Measurements from ENCODE around the gene ZNF397. TPM values are rescaled to one million over a fixed set of nuclear protein-coding genes. Genes with fewer than 3 reads are reported as not detected.

The ZNF397 gene
- total and polyA plus RNA-seq, 2 experiments from 2014 or later, result 5.2 to 22.0 TPM

- peaks cover 8% of the 10 kb centered on the region for H3K4me1 ChIP-seq (ENCODE audit: insufficient read depth)
- no peaks in the 10 kb centered on the region for H3K9me3 ChIP-seq (ENCODE audit: low read depth)
- peak overlapping the region; percentile 85 for H3K4me2 ChIP-seq
- H2AFZ ChIP-seq, result no peak overlapping the region
- 91% methylated on average over 2 of the region's 2 CpGs for WGBS (ENCODE audit: low lambda C conversion rate, missing lambda C conversion rate)
- H3K27ac ChIP-seq, result no peak overlapping the region
- H3K9me2 ChIP-seq (replicated peaks; ENCODE audit: insufficient read depth), result no peaks in the 10 kb centered on the region
- H3K27me3 ChIP-seq, result no peaks in the 10 kb centered on the region
- peak overlapping the region; percentile 78 for H3K4me3 ChIP-seq
- no peaks in the 10 kb centered on the region for H4K20me1 ChIP-seq (ENCODE audit: insufficient read depth, poor library complexity, severe bottlenecking)
- H3K36me3 ChIP-seq (replicated peaks; ENCODE audit: insufficient read depth, low read depth), result no peaks in the 10 kb centered on the region
- DNase-seq (ENCODE audit: low spot score), result no peak
- TF ChIP-seq EZH2 (IDR thresholded peaks at IDR 0.05; ENCODE audit: borderline replicate concordance) (no peak), CTCF (IDR thresholded peaks at IDR 0.05; ENCODE audit: poor library complexity) (no peak), EZH2phosphoT487 (IDR thresholded peaks at IDR 0.05; ENCODE audit: low read depth, severe bottlenecking, unreplicated experiment) (no peak)
- peaks cover 84% of the 10 kb centered on the region for H3K79me2 ChIP-seq
Observed at GRCh38 chr18:35291166-35291565, 50.3 kb downstream of the ZNF397 start.

DNA sequence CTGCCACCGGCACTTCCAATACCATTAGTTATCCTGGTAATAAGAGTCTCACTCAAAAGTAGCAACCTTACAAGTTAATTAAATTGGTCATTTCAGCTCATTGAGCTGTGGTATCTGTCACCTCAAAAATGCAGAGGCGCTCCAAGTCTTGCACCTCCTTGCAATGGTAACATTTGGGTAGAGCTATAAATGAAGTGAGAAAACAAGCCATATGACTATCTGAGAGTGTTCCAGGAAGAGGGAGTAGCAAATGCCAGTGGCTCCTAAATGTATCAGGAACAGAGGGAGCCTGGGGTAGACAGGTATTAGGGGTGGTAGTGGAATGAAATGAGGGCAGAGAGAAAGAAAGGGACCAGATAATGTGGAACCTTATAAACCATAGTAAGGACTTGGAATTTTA lies 55.2 kb downstream of the ZNF397 start:
- peaks cover 5% of the 10 kb centered on the region for H3K4me1 ChIP-seq (ENCODE audit: insufficient read depth)
- H3K79me2 ChIP-seq, result peaks cover 74% of the 10 kb centered on the region
- H3K9me2 ChIP-seq (replicated peaks; ENCODE audit: insufficient read depth), result no peaks in the 10 kb centered on the region
- TF ChIP-seq EZH2phosphoT487 (IDR thresholded peaks at IDR 0.05; ENCODE audit: low read depth, severe bottlenecking, unreplicated experiment) (no peak), EZH2 (IDR thresholded peaks at IDR 0.05; ENCODE audit: borderline replicate concordance) (no peak), CTCF (IDR thresholded peaks at IDR 0.05; ENCODE audit: poor library complexity) (no peak)
- H3K27me3 ChIP-seq, result no peaks in the 10 kb centered on the region
- H3K4me3 ChIP-seq, result no peak overlapping the region
- 100% methylated on average over 2 of the region's 2 CpGs for WGBS (ENCODE audit: low lambda C conversion rate, missing lambda C conversion rate)
- no peaks in the 10 kb centered on the region for H4K20me1 ChIP-seq (ENCODE audit: insufficient read depth, poor library complexity, severe bottlenecking)
- H3K9me3 ChIP-seq (ENCODE audit: low read depth), result peaks cover 12% of the 10 kb centered on the region
- no peak overlapping the region for H3K27ac ChIP-seq
- peaks cover 2% of the 10 kb centered on the region for H3K36me3 ChIP-seq (replicated peaks; ENCODE audit: insufficient read depth, low read depth)
- no peak for DNase-seq (ENCODE audit: low spot score)
- no peak overlapping the region for H2AFZ ChIP-seq
- H3K4me2 ChIP-seq, result no peak overlapping the region

DNA sequence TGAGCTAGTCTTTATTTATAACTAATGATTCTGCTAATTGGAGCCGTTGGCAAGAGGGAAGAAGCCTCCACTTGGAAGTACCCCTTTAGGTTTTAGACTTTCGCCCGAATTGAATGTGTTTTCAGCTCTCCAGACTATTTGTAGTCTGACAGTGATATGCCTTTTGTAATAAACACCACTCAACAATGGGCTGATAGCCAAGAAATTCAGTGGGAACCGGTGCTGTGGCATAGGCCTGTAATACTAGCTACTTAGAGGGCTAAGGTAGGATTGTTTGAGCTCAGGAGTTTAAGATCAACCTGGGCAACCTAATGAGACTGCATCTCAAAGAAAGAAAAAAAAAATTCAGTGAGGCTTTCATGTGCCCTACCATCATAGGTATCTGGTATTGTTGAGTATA lies 62.8 kb downstream of the ZNF397 start:
- H4K20me1 ChIP-seq (ENCODE audit: insufficient read depth, poor library complexity, severe bottlenecking), result no peaks in the 10 kb centered on the region
- no peak overlapping the region for H3K4me2 ChIP-seq
- WGBS (ENCODE audit: low lambda C conversion rate, missing lambda C conversion rate), result 96% methylated on average over 4 of the region's 4 CpGs
- TF ChIP-seq CTCF (IDR thresholded peaks at IDR 0.05; ENCODE audit: poor library complexity) (no peak), EZH2 (IDR thresholded peaks at IDR 0.05; ENCODE audit: borderline replicate concordance) (no peak), EZH2phosphoT487 (IDR thresholded peaks at IDR 0.05; ENCODE audit: low read depth, severe bottlenecking, unreplicated experiment) (no peak)
- H3K27ac ChIP-seq, result no peak overlapping the region
- H2AFZ ChIP-seq, result no peak overlapping the region
- peaks cover 41% of the 10 kb centered on the region for H3K79me2 ChIP-seq
- H3K9me2 ChIP-seq (replicated peaks; ENCODE audit: insufficient read depth), result no peaks in the 10 kb centered on the region
- H3K36me3 ChIP-seq (replicated peaks; ENCODE audit: insufficient read depth, low read depth), result peaks cover 16% of the 10 kb centered on the region
- no peak overlapping the region for H3K4me3 ChIP-seq
- H3K27me3 ChIP-seq, result no peaks in the 10 kb centered on the region
- peaks cover 63% of the 10 kb centered on the region for H3K9me3 ChIP-seq (ENCODE audit: low read depth)
- H3K4me1 ChIP-seq (ENCODE audit: insufficient read depth), result no peaks in the 10 kb centered on the region
- no peak for DNase-seq (ENCODE audit: low spot score)

Data from hepatocyte (in vitro differentiated cells).